CD4-positive, alpha-beta T cell (primary cell): ENCODE data around the gene TUFM. TPM values are rescaled to one million over a fixed set of nuclear protein-coding genes. Genes with fewer than 3 reads are reported as not detected.

Experiments
- ATAC-seq: fragments of 200-7000 bp; cut with Tn5 transposase; one replicate; pipeline ENCODE4 v1.10.0; 2022; ENCODE audit warnings: mild to moderate bottlenecking; ENCODE audit not compliant: poor library complexity
- CTCF ChIA-PET: fragments of 350-600 bp; sonication (Branson Sonifier 250); formaldehyde crosslinking; loops from one replicate; lab custom pipeline; 2021; ENCODE audit warnings: antibody characterized with exemption, inconsistent platforms; lab: Charles Lee
- POLR2A ChIA-PET: fragments of 350-600 bp; sonication (Branson Sonifier 250); formaldehyde crosslinking; loops from one replicate; lab custom pipeline; 2021; ENCODE audit warnings: antibody characterized with exemption, inconsistent platforms; lab: Charles Lee
- DNase-seq, 14 experiments: peaks; one replicate each; pipeline ENCODE4 v3.0.0-alpha.2; 2013 to 2020; ENCODE audit warnings: mixed read lengths in 2 of 14
- H3K27ac ChIP-seq, 2 donors: one replicate each; pipeline versions ENCODE4 v1.5.1 to v1.7.0; 2013; ENCODE audit warnings: low read length in 2 of 2, low read depth in 1 of 2, mild to moderate bottlenecking in 1 of 2
- H3K27me3 ChIP-seq, 2 experiments: 1 replicate in 1 of 2; 2 replicates in 1 of 2; pipeline versions ENCODE4 v1.6.1 to v1.7.0; 2013; ENCODE audit warnings: low read length in 2 of 2, control low read depth in 1 of 2, mild to moderate bottlenecking in 1 of 2, moderate library complexity in 1 of 2; ENCODE audit not compliant: insufficient read depth in 2 of 2, control insufficient read depth in 1 of 2
- H3K36me3 ChIP-seq: one replicate; pipeline ENCODE4 v1.6.1; 2013; ENCODE audit warnings: low read length, control low read depth; ENCODE audit not compliant: insufficient read depth
- H3K4me1 ChIP-seq: one replicate; pipeline ENCODE4 v1.6.1; 2013; ENCODE audit warnings: low read length, control low read depth; ENCODE audit not compliant: insufficient read depth
- H3K4me3 ChIP-seq: one replicate; pipeline ENCODE4 v1.5.1; 2013; ENCODE audit warnings: mild to moderate bottlenecking, low read length, moderate library complexity
- H3K9me3 ChIP-seq, 2 experiments: 1 replicate in 1 of 2; 2 replicates in 1 of 2; pipeline versions ENCODE4 v1.6.1 to v1.7.0; 2013; ENCODE audit warnings: low read length in 2 of 2, mild to moderate bottlenecking in 2 of 2, control low read depth in 1 of 2, moderate library complexity in 1 of 2; ENCODE audit not compliant: control insufficient read depth in 1 of 2, insufficient read depth in 1 of 2
- H3K27ac Mint-ChIP-seq: one replicate; pipeline ENCODE4 v1.8.0; 2020; ENCODE audit warnings: mixed read lengths
- H3K27me3 Mint-ChIP-seq: one replicate; pipeline ENCODE4 v1.8.0; 2021; ENCODE audit warnings: mixed read lengths
- H3K36me3 Mint-ChIP-seq: one replicate; pipeline ENCODE4 v1.8.0; 2021; ENCODE audit warnings: low read depth, mixed read lengths
- H3K4me1 Mint-ChIP-seq: one replicate; pipeline ENCODE4 v1.8.0; 2021; ENCODE audit warnings: low read depth, mixed read lengths
- H3K4me3 Mint-ChIP-seq: one replicate; pipeline ENCODE4 v1.8.0; 2020; ENCODE audit warnings: mild to moderate bottlenecking, mixed read lengths
- H3K9me3 Mint-ChIP-seq: one replicate; pipeline ENCODE4 v1.8.0; 2020; ENCODE audit warnings: mixed read lengths
- intact Hi-C, 2 experiments: fragments of 100-400 bp; cut with DNase I in 1 of 2; cut with micrococcal nuclease in 1 of 2; formaldehyde crosslinking; loops; one replicate each; pipeline versions ENCODE4 v1.15.1 to v1.9.0; 2023 to 2025; cut with DNase I, micrococcal nuclease
- total RNA-seq, 174 experiments: library from RNA in 2 of 174; stranded (reverse) in 2 of 174; gene quantifications; one replicate each; pipeline ENCODE4 v1.2.3 and lab custom pipeline; 2021 to 2026
- TF ChIP-seq, protein P1 (sequence below): fragments of 200-600 bp; IDR thresholded peaks from one replicate; pipeline ENCODE4 v1.8.0; 2022; ENCODE audit warnings: antibody characterized with exemption, mild to moderate bottlenecking

TUFM gene
- total RNA-seq, 2 experiments from 2014 or later: 102 to 103 TPM

DNA sequence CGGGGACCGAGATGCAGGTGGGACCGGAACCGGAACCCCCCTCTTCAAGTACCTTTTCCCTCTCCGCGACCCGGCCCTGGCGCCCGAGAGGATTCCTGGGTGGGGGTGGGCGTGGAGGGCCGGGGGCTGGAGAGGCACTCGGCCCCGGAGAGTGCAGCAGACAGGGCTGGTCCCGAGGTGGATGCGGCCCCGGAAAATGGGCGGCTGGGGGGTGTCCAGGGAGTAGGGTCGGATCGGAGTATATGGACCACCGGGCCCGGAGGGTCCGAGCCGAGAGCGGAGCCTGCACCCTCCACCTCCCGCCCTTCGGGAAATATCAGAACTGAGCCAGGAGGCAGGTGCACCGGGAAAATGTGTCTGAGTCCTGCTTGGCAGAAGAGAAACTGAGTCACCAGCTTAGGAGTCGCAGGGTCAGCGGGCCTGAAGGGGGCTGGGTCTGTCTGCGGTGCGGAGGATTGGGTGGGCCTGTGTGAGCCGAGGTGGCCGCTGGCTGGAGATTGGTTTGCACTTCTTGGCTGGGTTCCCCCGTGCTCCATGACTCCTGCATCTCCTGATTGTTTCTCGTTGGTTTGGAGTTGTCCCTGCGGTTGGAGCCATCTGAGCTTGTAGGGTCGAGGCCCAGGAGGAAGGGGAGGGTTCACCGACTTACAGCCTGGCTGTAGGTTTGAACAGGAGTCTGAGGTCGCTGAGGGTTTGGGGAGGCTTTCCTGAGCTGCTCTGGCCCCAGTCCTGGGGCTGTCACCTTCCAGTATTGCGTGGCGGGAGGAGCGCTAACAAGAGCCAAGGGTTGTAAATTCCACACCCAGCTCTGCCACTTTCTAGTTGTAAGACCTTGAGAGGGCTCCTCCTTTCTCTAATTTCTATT lies 18.0 kb upstream of the TUFM start:
- peak overlapping the region; percentile 90 to 96 for H3K27ac ChIP-seq
- H3K4me3 ChIP-seq: peak overlapping the region; percentile 97
- H3K9me3 ChIP-seq: no peaks in the 10 kb centered on the region
- Mint-ChIP-seq H3K4me1 (peaks cover 30% of the 10 kb centered on the region), H3K4me3 (peak overlapping the region; percentile 95), H3K36me3 (peaks cover 37% of the 10 kb centered on the region), H3K9me3 (no peaks in the 10 kb centered on the region), H3K27me3 (no peaks in the 10 kb centered on the region), H3K27ac (peak overlapping the region; percentile 95)
- no peaks in the 10 kb centered on the region for H3K27me3 ChIP-seq
- intact Hi-C loops: loop anchor here (1.0 to 2.0 kb wide), 3 partner anchors 15 to 41 kb away; partner anchors contain the start of genes TUFM (in 2 of the 2) and ATP2A1 (in 1 of the 2)
- peaks cover 19% of the 10 kb centered on the region for H3K4me1 ChIP-seq
- peak; percentile 2 for ATAC-seq
- TF ChIP-seq, protein P1, sequence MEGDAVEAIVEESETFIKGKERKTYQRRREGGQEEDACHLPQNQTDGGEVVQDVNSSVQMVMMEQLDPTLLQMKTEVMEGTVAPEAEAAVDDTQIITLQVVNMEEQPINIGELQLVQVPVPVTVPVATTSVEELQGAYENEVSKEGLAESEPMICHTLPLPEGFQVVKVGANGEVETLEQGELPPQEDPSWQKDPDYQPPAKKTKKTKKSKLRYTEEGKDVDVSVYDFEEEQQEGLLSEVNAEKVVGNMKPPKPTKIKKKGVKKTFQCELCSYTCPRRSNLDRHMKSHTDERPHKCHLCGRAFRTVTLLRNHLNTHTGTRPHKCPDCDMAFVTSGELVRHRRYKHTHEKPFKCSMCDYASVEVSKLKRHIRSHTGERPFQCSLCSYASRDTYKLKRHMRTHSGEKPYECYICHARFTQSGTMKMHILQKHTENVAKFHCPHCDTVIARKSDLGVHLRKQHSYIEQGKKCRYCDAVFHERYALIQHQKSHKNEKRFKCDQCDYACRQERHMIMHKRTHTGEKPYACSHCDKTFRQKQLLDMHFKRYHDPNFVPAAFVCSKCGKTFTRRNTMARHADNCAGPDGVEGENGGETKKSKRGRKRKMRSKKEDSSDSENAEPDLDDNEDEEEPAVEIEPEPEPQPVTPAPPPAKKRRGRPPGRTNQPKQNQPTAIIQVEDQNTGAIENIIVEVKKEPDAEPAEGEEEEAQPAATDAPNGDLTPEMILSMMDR: no peak
- ChIA-PET POLR2A (interaction anchor here (0.6 to 5.9 kb wide), 13 partner anchors 13 to 1498 kb away, joined by 3 to 118 read pairs (median 6); partner anchors contain the start of genes ATP2A1, ATXN2L, NFATC2IP and RABEP2), CTCF (interaction anchor here (0.6 to 3.9 kb wide), 5 partner anchors 17 to 80 kb away, joined by 3 to 44 read pairs (median 7); partner anchors contain the start of gene TUFM)
- peak in 5 of 14 experiments; percentile 12 to 69 (median 30) for DNase-seq
- peaks cover 24% of the 10 kb centered on the region for H3K36me3 ChIP-seq

DNA sequence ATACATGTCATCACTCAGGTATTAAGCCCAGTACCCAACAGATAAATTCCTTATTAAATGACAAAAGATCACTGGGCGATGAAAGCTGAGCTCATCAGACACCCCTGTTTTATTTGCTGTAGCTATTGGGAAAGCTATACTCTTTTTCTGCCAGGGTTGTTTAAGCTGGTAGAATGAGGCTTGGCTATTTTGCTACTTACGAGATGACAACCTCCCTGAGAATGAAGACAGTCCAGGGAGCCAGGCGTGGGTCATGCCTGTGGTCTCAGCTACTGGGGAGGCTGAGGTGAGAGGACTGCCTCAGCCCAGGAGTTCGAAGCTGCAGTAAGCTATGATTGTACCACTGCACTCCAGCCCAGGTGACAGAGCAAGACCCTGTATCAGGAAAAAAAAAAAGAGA lies 13.2 kb upstream of the TUFM start:
- H3K27ac Mint-ChIP-seq: no peak overlapping the region
- peaks cover 8% of the 10 kb centered on the region for H3K36me3 Mint-ChIP-seq
- H3K36me3 ChIP-seq: no peaks in the 10 kb centered on the region
- H3K9me3 Mint-ChIP-seq: no peaks in the 10 kb centered on the region
- H3K4me3 ChIP-seq: no peak overlapping the region
- intact Hi-C loops: no loop called here
- POLR2A ChIA-PET: interaction anchor here (0.6 kb wide), 1 partner anchor 65 kb away, joined by 3 read pairs; no protein-coding TSS in a partner anchor
- CTCF ChIA-PET: interaction anchor here (0.6 kb wide), 1 partner anchor 86 kb away, joined by 6 read pairs; no protein-coding TSS in a partner anchor
- H3K4me1 ChIP-seq: peaks cover 15% of the 10 kb centered on the region
- H3K27me3 Mint-ChIP-seq: no peaks in the 10 kb centered on the region
- no peak overlapping the region for H3K27ac ChIP-seq
- peaks cover 17% of the 10 kb centered on the region for H3K4me1 Mint-ChIP-seq
- H3K4me3 Mint-ChIP-seq: no peak overlapping the region
- H3K27me3 ChIP-seq: no peaks in the 10 kb centered on the region
- DNase-seq (no peak), ATAC-seq (no peak)
- TF ChIP-seq, protein P1: no peak
- no peaks in the 10 kb centered on the region for H3K9me3 ChIP-seq

DNA sequence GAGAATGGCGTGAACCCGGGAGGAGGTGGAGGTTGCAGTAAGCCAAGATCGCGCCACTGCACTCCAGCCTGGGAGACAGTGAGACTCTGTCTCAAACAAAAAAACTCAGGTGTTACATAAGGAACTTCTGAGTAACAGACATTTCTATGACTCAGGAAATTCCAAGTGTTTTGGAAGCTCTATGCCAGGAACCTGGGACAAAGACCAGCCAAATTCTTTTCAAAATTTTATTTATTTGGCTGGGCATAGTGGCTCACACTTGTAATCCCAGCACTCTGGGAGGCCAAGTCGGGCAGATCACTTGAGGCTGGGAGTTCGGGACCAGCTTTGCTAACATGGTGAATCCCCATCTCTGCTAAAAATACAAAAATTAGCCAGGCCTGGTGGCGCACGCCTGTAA lies 12.3 kb upstream of the TUFM start:
- Histone ChIP-seq H3K27me3 (no peaks in the 10 kb centered on the region), H3K9me3 (no peaks in the 10 kb centered on the region), H3K4me3 (no peak overlapping the region), H3K27ac (no peak overlapping the region), H3K36me3 (no peaks in the 10 kb centered on the region), H3K4me1 (peaks cover 9% of the 10 kb centered on the region)
- peaks cover 5% of the 10 kb centered on the region for H3K36me3 Mint-ChIP-seq
- CTCF ChIA-PET: interaction anchor here (1.2 kb wide), 1 partner anchor 87 kb away, joined by 3 read pairs; no protein-coding TSS in a partner anchor
- no peaks in the 10 kb centered on the region for H3K9me3 Mint-ChIP-seq
- H3K4me3 Mint-ChIP-seq: no peak overlapping the region
- H3K27ac Mint-ChIP-seq: no peak overlapping the region
- peaks cover 10% of the 10 kb centered on the region for H3K4me1 Mint-ChIP-seq
- ATAC-seq: no peak
- no peak for DNase-seq
- intact Hi-C loops: no loop called here
- POLR2A ChIA-PET: interaction anchor here (1.1 to 1.5 kb wide), 2 partner anchors 12 to 36 kb away, joined by 5 to 6 read pairs; partner anchors contain the start of genes ATXN2L and TUFM
- no peaks in the 10 kb centered on the region for H3K27me3 Mint-ChIP-seq
- TF ChIP-seq, protein P1: no peak
